Activated T-cell treated with anti-CD3 and anti-CD28 coated beads, Interleukin-2, amount 50 U/mL, for 48 hours (primary cell): ENCODE results near the gene LRFN2.

Source experiments
- DNase-seq, 2 experiments: peaks; one replicate each; pipeline ENCODE4 v3.0.0-alpha.2; 2020

LRFN2 gene

GRCh38 chr6:40541556-40542174 lies 45.5 kb downstream of the LRFN2 start:
- no peak for DNase-seq

- no peak for DNase-seq
Measured at GRCh38 chr6:40540790-40541189, 46.4 kb downstream of the LRFN2 start.

GRCh38 chr6:40539853-40540252 lies 47.3 kb downstream of the LRFN2 start:
- DNase-seq, result no peak

- DNase-seq, result no peak
Measured at GRCh38 chr6:40538556-40538955, 48.6 kb downstream of the LRFN2 start.

- DNase-seq, result no peak
Measured at GRCh38 chr6:40537446-40537845, 49.7 kb downstream of the LRFN2 start.

GRCh38 chr6:40536442-40536841 lies 50.7 kb downstream of the LRFN2 start:
- DNase-seq, result no peak

GRCh38 chr6:40535819-40536380 lies 51.3 kb downstream of the LRFN2 start:
- no peak for DNase-seq

- no peak for DNase-seq
Measured at GRCh38 chr6:40535110-40535818, 51.9 kb downstream of the LRFN2 start.

GRCh38 chr6:40532349-40533000 lies 54.7 kb downstream of the LRFN2 start:
- no peak for DNase-seq

- no peak for DNase-seq
Measured at GRCh38 chr6:40529919-40530318, 57.2 kb downstream of the LRFN2 start.

- no peak for DNase-seq
Measured at GRCh38 chr6:40529040-40529439, 58.1 kb downstream of the LRFN2 start.

GRCh38 chr6:40528051-40528450 lies 59.1 kb downstream of the LRFN2 start:
- no peak for DNase-seq

- no peak for DNase-seq
Measured at GRCh38 chr6:40526036-40526435, 61.1 kb downstream of the LRFN2 start.

GRCh38 chr6:40524797-40525585 lies 62.2 kb downstream of the LRFN2 start:
- DNase-seq, result no peak

- DNase-seq, result no peak
Measured at GRCh38 chr6:40523505-40524172, 63.5 kb downstream of the LRFN2 start.

GRCh38 chr6:40521496-40521895 lies 65.7 kb downstream of the LRFN2 start:
- DNase-seq, result no peak

GRCh38 chr6:40520678-40521077 lies 66.5 kb downstream of the LRFN2 start:
- DNase-seq, result no peak

GRCh38 chr6:40520084-40520483 lies 67.1 kb downstream of the LRFN2 start:
- no peak for DNase-seq

GRCh38 chr6:40517654-40518053 lies 69.5 kb downstream of the LRFN2 start:
- no peak for DNase-seq

- DNase-seq, result no peak
Measured at GRCh38 chr6:40516429-40516828, 70.7 kb downstream of the LRFN2 start.

- no peak for DNase-seq
Measured at GRCh38 chr6:40512340-40512739, 74.8 kb downstream of the LRFN2 start.

GRCh38 chr6:40511884-40512283 lies 75.3 kb downstream of the LRFN2 start:
- DNase-seq, result no peak

GRCh38 chr6:40510442-40510841 lies 76.7 kb downstream of the LRFN2 start:
- DNase-seq, result no peak
